T follicular helper cell (primary cell): ENCODE data around the gene EFHD2.
"Not testable (repeated sequence)": the region's sequence is repeated elsewhere in the genome, so short reads cannot be mapped to it uniquely, and the experiment has no call there.

Experiments
- DNase-seq: peaks from one replicate; pipeline ENCODE4 v3.0.0-alpha.2; 2020; ENCODE audit warnings: low read depth

EFHD2 gene

DNA sequence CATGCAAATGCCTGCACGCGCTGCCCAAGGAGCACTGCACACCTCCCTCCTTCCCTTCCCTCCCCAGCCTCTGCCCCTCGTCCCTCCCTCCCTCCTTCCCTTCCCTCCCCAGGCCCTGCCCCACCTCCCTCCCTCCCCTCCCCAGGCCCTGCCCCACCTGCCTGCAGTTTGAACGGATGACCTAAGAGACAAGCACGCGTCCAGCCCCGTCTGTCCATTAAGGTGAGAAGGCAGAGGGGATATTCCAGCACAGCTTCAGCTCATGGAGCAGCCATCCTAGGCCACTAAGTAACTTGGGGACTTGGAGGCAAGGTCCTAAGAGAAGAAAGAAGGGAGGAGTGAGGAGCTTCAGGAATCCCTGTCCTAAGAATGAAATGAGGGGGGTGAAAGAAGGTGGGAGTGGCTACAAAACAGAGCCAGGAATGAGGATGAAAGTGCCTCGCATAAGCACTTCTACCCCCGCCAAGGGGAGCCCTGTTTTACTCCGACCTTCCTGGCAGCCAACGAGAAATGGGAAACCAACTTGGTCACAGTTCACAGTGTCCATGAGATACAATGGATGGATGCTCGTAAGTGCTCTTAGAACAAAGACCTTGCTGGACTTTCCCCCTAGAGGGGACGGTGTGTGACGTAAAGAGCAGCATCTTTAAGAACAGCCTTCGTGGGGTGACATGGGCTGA lies 21.3 kb upstream of the EFHD2 start:
- DNase-seq, result no peak

DNA sequence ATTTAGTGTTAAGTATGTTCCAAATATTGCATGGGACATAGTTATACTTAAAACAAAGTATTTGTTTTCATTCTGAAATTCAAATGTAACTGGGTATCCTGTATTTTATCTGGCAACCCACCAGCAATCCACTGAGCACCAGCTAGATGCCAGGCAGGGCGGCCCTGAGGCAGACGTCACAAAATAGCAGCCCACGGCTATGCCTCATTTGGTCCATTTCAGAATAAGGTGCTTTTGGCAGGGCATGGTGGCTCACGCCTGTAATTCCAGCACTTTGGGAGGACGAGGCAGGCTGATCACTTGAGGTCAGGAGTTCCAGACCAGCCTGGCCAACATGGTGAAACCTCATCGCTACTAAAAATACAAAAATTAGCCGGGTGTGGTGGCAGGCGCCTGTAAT lies 19.9 kb upstream of the EFHD2 start:
- not testable (repeated sequence) for DNase-seq

- no peak for DNase-seq
Measured at GRCh38 chr1:15390667-15391066, 19.0 kb upstream of the EFHD2 start.

- DNase-seq, result no peak
Measured at GRCh38 chr1:15391366-15391765, 18.3 kb upstream of the EFHD2 start.

DNA sequence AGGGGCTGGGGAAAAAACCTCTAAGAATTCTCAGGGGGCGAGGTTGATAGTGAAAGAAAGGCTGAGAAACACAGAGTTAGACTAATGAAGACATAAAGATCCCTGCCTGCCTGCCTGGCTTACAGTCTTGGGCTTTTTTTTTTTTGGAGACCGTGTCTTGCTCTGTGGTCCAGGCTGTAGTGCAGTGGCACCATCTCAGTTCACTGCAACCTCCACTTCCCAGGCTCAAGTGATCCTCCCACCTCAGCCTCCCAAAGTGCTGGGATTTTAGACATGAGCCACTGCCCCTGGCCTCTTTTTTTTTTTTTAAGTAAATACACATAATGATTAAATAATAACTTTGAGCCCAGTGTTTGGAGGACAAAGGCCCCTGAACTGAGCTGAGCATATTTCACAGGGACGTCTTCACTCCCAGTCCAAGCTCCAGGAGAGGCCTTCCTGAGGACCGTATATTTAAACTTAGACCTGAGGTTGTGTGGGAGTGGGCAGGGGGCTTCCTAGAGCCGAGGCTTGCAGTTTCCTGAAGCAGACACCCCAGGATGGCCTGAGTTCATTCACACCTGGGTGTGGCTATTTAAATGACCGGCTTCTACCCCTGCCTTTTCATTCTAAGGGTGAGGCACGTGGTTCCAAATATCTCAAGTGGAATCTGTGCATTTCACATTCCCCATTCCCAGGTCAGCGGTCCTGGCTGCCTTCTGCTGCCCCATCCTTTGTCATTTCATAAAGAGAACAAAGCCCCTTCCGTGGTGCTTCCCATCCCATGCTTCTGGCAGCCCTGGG lies 16.0 kb upstream of the EFHD2 start:
- DNase-seq, result no peak

DNA sequence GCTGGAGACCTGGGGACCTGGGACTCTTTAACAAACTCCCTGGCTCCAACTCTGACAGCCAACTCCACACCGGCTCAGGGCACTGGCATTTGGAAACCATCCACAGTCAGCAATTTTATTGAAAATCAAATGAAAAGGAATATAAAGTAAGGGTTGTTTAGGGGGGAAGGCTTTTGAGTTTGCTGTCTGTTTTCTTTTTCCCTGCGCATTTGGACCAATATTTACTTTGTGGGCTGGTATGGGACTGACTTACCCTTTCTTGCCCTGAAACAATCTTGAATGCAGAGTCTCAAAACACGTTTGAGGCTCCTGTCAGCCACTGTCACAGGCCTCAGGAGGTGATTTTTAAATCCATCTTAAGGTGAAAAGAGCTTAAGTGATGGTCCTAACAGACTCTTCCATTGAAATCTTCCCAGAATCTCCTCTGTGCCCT lies 15.4 kb upstream of the EFHD2 start:
- no peak for DNase-seq

DNA sequence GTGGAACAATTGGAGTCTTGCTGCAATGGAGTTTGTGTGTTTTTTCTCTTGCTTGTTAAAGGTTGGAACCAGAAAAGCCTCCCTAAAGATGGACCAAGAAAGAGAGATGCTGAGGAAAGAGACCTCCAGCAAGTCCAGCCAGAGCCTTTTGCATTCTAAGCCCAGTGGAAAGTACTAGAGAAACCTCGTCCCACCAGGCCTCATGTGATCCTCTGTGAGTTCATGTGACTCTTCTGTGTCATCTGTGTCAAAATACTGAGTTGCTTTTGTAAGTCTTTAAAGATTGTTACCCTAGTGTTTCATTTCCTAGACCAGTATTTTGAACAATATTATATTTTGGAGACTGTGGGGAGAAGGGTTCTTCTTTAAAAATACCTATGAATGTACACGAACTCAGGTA lies 12.5 kb upstream of the EFHD2 start:
- DNase-seq, result no peak

- no peak for DNase-seq
Measured at GRCh38 chr1:15399710-15400109, 10.0 kb upstream of the EFHD2 start.

GRCh38 chr1:15400627-15401026 lies 9.1 kb upstream of the EFHD2 start:
- no peak for DNase-seq

DNA sequence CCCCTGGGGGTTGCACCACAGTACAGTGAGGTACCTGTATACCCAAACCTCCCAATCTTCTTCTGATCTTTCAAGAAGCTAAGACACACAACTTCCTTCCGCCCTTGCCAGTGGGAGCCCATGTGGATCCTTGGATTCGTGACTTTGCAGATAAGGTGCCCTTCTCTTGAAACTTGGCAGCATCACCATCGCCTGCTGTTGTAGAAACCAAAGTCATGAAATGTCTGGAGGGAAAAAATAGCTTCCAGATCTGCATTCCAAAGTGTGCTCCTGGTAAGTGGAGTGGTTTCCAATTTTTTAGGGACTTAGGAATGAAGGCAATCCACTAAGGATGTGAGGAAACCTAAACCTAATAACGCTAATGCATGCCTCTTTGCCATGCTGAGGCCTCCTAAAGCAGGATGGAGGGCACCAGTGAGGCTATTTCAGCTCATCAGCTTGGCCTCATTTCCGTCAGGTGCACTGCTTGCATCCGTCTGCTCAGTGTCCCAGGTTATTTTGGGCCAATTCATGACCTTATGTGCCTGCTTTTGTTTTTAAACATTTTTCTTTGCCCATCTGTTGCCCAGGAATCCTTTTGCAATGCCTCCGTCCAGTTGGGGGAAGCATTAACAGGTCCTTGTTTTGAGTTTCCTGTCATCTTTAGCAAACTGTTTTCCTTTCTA lies 8.2 kb upstream of the EFHD2 start:
- DNase-seq, result no peak

DNA sequence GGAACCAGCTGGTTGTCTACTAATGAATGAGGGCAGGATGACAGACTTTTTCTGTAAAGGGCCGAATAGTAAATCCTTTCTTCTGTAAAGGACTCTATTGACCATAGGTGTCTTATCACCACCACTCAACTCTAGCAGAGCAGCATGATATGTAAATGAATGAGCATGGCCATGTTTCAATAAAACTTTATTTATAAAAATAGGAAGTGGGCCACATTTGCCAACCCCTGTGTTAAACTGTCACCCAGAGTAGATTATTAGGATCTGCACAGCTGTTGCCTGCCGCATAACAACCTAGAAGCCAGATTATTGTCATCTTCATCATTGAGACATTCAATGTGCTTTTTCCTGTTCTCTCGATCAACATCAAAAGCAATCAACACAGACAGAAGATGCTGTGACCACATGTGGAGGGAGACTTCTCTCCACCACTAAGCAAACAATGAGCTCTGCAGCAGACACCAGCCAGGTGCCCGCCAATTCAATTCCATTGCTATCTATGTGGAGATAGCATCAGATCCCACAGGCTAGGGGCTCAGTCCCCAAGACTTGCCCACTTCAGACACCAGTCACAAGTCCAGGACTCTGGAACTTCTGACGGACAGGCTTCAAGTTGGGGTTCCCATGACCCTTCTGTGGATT lies 6.8 kb upstream of the EFHD2 start:
- no peak for DNase-seq

- no peak for DNase-seq
Measured at GRCh38 chr1:15403962-15404580, 5.6 kb upstream of the EFHD2 start.

DNA sequence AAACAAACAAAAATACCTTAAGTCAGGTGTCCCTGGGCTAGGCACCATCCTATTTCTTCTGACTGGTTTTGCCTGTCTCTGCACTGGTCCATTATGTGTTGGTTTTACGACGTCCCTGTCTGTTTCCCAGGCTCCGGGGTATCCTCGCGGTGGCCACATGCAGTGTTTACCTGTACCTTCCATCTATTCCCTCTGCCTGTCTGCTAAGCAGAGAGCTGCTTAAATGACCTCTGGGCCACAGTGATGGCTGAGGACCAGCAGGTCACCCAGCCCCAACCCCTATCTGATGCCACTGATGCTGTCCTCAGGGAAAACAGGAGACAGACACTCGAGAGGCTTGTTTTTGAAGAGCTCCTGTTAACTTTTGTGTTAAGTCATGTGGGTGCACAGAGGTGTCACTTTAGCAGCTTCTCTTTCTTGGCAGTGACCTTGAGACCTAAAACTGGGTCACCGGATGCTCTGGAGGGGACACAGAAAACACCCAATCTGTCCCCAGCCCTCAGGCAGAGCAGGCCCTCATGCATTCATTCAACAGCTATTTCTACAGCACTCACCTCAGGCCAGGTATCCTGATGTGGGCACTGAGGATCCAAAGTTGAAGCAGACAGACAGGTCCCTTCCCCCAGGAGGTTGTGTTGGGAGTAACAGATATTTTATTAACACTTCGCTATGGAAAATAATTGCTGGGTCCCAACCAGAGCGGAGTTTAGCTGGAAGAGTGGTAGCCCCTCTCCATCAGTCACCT lies 4.4 kb upstream of the EFHD2 start:
- no peak for DNase-seq

GRCh38 chr1:15406614-15407559 lies 2.8 kb upstream of the EFHD2 start:
- DNase-seq, result no peak

- no peak for DNase-seq
Measured at GRCh38 chr1:15407580-15407979, 2.1 kb upstream of the EFHD2 start.

GRCh38 chr1:15408890-15409387 lies 749 bp upstream of the EFHD2 start:
- DNase-seq, result no peak

DNA sequence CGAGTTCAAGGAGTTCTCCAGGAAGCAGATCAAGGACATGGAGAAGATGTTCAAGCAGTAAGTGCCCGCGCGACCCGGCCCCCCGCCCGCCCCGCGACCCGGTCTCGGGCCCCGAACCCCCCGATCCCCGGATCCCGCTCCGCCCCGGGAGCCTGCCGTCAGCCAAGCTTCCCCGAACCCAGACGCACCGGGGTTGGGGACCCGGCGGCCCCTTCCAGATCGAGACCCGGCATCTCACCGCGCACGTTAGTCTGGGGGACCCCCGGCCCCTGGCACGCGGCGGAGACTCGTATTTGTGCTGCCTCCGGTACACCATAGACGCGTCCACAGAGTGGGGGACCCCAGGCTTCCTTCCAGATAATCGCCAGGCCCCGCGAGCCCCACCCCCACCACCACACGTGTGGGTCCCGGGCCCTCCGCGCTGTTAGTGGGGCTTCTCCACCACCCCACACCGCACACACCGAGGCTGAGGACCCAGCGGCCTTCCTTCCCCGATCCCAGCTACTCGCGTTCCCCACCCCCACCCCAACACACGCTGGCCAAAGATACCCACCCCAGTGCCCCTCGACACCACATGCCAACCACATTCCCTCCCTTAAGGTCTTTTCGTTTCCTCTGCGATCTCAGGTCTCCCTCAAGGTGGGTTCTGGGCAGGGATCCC lies 665 bp downstream of the EFHD2 start:
- DNase-seq, result no peak

DNA sequence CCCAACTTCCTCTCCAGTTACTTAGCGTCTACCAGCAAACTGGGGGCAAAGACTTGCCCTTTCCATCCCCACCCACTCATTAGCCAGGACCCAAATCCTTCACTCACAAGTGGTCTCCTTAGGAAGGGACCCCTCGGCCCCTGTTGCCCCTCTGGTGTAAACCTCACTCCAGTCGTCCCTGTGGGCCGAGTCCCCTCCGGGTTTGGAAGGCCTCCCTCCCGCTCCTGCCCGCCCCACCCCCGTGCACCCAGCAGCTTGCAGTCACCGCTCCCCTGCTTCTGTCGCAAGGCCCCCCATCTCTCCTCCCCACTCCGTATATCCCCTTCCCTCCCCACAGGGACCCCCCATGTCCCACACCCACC lies 1.2 kb downstream of the EFHD2 start:
- no peak for DNase-seq

DNA sequence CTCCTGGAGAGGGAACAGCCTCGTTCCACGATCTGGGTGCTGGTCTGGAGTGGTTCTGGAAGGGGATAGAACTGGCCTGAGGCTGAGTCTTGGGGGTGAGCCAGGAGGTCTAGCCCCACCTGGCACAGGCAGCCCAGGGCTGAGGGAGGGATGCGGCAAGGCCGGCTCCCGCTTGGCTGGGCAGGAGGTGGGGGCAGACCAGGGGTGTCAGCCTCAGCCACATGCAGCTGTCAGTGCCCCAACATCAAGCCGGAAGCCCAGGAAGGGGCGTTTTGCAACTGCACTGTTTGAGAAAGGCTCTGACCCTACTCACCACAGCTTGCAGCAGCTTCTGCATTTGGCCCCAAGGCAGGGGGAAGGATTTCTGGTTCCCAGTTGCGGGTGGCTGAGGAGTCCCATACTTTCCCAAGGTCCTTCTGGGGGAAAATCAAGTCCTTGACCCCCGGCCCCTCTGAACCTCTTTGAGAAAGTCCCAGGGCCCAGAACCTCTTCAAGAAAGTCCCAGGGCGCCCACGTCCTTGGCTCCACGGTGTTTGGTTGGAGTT lies 2.0 kb downstream of the EFHD2 start:
- no peak for DNase-seq
